GM12891 (cell line): ENCODE measurements around the gene KEL.

Experiments used
- DNase-seq: peaks from one replicate; pipeline ENCODE4 v3.0.0; 2011; ENCODE audit warnings: low spot score; ENCODE audit not compliant: insufficient read length
- FAIRE-seq: peaks from 2 replicates; lab custom pipeline; 2011; peaks lifted over from hg19 to GRCh38; lab: Jason Lieb, UNC
- PAX5 ChIP-seq: IDR thresholded peaks from 2 replicates; pipeline ENCODE4 v1.6.1; 2011; ENCODE audit warnings: low read length, moderate library complexity, mild to moderate bottlenecking; ENCODE audit not compliant: insufficient read depth, severe bottlenecking
- POLR2A ChIP-seq: IDR thresholded peaks from 2 replicates; pipeline ENCODE4 v1.6.1; 2011; ENCODE audit warnings: low read depth, low read length, control low read depth
- POLR2AphosphoS5 ChIP-seq: IDR thresholded peaks from 2 replicates; pipeline ENCODE4 v1.6.1; 2011; ENCODE audit warnings: low read depth, low read length, control low read depth
- POU2F2 ChIP-seq: IDR thresholded peaks from 2 replicates; pipeline ENCODE4 v1.6.1; 2011; ENCODE audit warnings: low read depth, mild to moderate bottlenecking, control low read depth, low read length, moderate library complexity
- SPI1 ChIP-seq: IDR thresholded peaks from 2 replicates; pipeline ENCODE4 v1.6.1; 2011; ENCODE audit warnings: low read depth, low read length, control low read depth
- TAF1 ChIP-seq: IDR thresholded peaks from 2 replicates; pipeline ENCODE4 v1.6.1; 2011; ENCODE audit warnings: low read depth, low read length, control low read depth

KEL gene

DNA sequence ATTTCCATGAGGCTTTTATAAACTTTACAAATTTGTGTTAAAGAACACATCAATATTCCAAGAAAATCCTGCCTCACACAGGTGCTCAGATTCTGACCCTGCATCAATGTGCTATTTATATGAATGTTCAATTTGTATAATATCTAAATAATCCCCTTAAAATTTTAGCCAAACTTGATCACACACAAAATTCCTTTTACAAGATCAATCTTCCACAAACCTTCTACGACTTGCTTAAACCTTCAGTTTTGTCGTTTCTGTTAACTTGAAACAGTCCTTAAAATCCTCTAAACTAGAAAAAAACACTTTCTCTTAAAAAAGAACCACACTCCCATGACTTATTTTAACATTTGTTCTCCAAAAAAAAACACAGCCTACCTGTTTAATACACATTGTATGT is 56.4 kb downstream of the KEL start:
- DNase-seq (no peak), FAIRE-seq (no peak)
- no peak for TF ChIP-seq TAF1
- no peak for TF ChIP-seq POLR2AphosphoS5
- no peak for TF ChIP-seq PAX5
- no peak for TF ChIP-seq POLR2A
- no peak for TF ChIP-seq POU2F2
- no peak for TF ChIP-seq SPI1

DNA sequence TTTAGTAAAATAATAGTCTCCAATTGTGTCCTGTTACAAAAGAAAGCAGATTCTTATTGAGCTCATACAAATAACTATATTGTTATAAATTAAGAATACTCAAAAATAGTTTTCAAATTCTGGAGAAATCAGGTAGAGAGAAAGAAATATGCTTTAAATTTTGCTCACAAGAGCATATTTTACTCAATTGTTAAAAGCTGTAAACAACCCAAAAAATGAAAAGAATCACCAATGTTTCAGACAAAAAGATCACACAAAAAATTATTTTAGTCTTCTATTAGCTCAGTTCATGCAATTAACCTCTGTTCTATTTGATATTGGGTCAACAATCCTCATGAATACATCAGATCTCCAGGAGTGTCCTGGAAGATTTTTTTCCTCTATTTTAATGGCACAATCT is 58.0 kb downstream of the KEL start:
- FAIRE-seq (no peak), DNase-seq (no peak)
- TF ChIP-seq PAX5 (no peak), POLR2AphosphoS5 (no peak), SPI1 (no peak), TAF1 (no peak), POLR2A (no peak), POU2F2 (no peak)

DNA sequence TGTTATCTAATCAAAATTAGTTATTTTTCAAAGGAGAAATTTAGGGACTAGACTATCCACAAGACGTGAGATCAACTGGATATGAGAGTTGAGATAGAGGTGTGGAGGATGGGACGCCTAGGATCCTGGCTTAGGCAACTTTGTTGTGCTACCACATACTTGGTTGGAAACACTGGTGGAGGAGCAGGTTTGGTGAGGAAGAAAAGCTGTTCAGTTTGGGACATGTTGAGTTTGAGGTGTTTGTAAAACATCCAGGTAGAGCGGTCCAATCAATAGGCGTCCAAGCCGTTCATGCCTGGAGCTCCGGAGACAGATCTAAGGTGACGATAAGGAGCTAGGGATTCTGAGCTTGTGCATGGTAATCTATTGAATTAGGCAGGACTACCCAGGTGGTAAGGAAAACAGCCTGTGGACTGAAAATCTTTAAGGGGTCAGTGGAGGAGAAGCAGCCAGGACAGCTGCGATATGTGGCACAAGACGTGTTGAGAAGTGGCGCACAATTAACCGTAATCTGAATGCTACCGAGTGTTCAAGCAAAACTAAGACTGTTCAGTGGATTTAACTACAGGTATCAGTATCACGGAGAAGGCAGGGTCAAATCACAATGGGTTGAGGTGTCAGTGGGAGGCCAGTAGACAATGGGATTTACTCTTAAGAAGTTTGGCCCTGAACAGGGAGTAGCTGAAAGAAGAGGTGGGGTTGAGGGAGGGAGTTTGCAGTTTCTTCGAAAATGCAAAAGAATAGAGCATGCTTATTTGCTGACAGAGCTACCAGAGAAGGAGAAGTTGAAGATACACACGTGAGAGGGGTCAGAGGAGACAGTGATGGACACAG is 60.5 kb downstream of the KEL start:
- TF ChIP-seq POU2F2 (no peak), POLR2AphosphoS5 (no peak), PAX5 (no peak)
- no peak for FAIRE-seq
- no peak for DNase-seq

DNA sequence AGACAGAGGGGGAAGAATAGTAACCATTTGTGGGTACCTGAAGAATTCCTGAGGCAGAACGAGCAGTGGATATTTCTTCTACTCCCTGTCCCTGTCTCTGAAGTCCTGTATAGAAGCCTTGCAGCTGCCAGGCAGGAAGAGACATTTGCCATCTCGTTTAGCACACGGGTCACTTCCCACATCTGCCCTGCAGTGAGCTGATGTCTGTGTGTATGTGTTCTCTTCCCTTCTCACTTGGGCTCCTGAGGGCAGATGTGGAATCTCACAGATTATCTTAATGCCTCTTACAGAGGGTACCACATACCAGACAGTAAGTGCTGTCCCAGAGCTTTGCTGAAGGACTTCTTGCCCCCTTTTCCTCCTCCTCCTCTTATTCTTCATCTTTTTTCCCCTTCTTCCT is 62.5 kb downstream of the KEL start:
- FAIRE-seq (no peak), DNase-seq (no peak)
- TF ChIP-seq SPI1 (no peak), POLR2AphosphoS5 (no peak), PAX5 (no peak), TAF1 (no peak)

DNA sequence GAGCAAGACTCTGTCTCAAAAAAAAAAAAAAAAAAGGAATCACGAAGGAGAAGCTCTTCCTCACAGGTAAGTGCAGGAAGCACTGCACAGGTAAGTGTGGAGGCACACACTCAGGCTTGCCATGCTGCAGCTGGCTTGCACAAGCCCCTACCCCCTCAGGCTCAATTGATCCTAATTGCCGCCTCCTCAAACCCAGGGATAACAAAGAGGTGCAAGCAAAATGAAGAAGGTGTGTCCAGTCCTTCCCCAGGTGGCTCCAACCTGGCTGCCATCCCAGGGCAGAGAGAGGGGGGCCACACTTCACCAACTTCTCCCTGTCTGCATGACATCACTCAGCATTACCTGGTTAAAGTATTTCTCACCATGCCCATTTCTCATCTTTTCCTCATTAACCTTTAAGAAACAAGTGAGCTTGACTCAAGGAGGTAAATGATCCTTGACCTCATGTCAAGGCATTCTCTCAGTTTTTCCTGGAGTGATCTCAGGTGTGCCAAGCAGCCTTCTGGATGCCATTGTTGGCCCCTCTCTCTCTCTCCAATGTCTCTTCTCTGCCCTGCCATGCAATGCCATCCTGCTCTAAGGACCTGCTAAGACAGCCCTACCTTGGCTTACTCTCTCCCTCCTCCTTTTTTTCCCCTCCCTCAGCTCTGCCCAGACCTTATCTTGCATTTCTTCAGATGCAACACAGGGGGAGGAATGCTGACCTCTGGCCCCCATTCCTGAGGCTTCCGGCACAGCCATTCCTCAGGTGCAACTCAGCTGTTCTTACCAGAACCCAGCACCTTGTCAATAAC is 63.6 kb downstream of the KEL start:
- DNase-seq, result no peak

DNA sequence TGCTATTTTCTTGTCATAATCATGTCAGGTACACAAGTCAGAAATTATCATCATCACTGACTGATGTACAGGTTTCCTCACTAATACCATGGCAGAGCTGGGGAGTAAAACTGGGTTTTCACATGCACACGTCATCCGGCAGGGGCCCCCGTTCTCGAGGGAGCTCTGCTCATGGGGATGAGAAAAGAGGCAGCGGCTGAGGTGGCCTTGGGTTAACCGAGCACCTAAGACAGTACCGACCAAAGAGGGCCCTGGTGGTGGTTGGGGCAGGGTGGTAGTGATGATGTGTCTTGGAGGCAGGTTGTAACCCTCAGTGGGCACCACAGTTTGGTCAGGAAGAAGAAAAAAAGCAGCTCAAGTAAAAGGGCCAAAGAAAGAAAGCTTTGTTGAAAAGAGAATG is 64.5 kb downstream of the KEL start:
- FAIRE-seq (no peak), DNase-seq (no peak)
- TF ChIP-seq SPI1 (no peak), POLR2A (no peak), TAF1 (no peak), POLR2AphosphoS5 (no peak), PAX5 (no peak), POU2F2 (no peak)

More for the DNA sequence above, 63.6 kb downstream of the KEL start:
- TF ChIP-seq SPI1 (no peak), POLR2AphosphoS5 (no peak), POU2F2 (no peak), POLR2A (no peak), TAF1 (no peak), PAX5 (no peak)
- no peak for FAIRE-seq

DNA sequence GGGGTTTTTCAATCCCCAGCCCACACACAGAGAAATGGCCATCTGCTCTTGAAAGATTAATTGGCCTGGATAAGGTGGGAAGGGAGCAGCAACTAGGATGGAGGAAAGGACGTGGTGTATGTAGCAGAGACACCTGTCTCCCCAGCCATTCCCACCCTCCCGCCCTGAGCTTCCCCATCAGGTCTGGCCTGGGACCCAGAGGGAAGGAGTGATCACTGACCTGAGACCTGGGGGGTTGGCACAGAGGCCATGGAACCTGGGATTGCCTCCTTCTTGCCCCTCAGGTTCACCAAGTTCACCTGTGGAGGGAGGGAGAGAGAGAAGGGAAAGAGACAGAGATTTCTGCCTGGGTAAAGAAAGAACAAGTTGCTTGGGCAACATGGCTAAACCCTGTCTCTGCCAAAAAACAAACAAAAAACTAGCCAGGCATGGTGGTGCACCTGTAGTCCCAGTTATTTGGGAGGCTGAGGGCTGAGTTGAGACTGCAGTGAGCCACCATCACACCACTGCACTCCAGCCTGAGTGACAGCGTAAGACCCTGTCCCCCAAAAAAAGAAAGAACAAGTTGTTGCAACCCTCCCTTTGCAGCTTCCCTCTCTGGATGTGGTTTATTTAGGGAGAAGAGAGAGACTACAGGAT is 65.3 kb downstream of the KEL start:
- TF ChIP-seq POLR2A (no peak), SPI1 (no peak), POU2F2 (no peak), PAX5 (no peak), TAF1 (no peak), POLR2AphosphoS5 (no peak)
- FAIRE-seq, result no peak
- DNase-seq, result no peak

DNA sequence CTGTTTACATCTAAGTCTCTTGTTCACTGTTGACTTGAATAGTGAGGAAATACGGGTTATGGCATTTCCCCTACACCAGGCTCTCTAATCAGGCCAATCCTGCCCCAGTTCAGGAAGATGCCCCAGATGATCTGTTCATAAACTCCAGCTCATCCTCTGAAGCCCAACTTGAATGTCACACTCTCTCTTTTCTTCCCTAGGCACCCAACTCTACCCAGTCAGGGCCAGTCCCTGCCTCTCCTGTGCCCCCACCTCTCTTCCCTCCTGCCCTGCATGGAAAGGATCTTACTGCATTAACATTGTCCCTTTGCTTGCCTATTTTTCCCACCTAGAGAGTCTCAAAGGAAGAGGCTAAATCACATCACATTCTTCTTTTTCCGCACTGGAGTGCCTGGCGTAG is 66.0 kb downstream of the KEL start:
- no peak for TF ChIP-seq POLR2A
- no peak for TF ChIP-seq PAX5
- no peak for TF ChIP-seq POLR2AphosphoS5
- FAIRE-seq (no peak), DNase-seq (no peak)

DNA sequence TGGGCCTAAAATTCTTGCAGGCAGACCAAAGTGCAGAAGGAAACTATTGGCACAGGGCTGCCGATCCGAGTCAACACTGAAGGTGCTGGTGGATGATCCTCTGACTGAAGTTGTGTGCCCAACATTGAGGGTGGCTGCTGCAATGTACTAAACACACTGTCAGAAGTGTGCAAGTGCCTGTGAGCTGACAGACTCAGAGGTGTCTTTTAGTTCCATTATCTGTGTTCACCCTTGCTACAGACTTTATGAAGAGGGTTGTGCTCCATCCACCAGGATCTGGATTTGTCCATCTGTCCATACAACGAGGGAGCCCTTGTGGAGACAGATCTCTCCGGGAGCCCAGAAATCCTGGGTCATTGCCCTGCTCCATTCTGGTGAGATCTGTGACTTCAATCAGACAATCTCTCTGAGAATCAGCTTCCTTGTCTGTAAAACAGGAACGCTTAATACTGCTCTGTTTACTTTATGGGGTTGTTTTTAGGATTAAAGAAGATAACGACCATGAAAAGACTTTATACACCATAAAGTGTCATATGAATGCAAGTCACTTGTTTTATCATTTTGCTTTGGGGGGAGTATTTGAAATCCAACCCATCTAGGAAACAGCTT is 67.1 kb downstream of the KEL start:
- DNase-seq (no peak), FAIRE-seq (no peak)
- TF ChIP-seq SPI1, result no peak
- TF ChIP-seq POLR2AphosphoS5, result no peak
- no peak for TF ChIP-seq POU2F2
- TF ChIP-seq POLR2A, result no peak
- TF ChIP-seq TAF1, result no peak
- no peak for TF ChIP-seq PAX5

DNA sequence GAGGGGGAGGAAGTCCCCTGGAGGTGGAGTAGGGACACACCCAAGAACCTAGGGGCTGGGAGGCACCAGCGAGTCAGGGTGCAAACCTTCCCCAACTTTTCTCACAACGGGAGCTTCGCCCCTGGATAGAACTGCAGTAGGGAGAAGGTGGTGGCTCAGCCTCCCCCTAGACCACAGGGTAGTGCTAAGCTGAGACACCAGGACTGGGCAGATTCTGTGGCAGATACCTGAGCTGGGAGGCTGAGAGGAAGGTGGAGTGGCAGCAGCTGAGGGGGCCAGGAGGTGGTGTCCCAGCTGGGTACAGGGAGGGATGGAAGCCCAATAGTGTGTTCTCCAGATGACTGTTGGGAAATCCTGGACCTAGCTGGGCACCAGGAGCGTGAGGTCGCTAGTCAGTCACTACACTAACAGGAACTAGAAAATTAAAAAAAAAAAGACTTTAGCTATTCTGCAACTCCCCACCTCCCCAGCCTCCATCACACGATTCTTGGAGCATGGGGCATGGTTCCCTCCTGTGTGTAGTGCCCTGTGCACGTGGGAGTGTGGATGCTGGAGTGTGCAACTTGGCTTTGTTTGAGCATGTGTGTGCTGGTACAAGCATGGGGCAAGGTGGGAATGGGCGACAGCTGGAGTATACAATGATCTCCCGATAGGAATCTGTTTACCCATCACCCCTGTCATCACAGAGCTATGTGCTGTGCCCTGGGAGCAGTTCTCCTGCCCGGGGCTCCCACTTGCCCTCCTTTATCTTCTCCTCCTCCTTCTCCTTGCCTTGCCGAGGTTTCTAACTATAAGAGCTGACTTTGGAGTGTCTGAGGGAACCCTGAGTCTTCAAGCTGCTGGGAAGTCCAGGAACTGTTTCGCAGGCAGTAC is 67.8 kb downstream of the KEL start:
- TF ChIP-seq PAX5, result no peak
- no peak for TF ChIP-seq POLR2AphosphoS5
- no peak for TF ChIP-seq TAF1
- no peak for TF ChIP-seq POU2F2
- no peak for TF ChIP-seq SPI1
- no peak for TF ChIP-seq POLR2A
- FAIRE-seq, result no peak
- DNase-seq, result no peak
